Activated CD8-positive, alpha-beta memory T cell treated with anti-CD3 and anti-CD28 coated beads for 48 hours (primary cell): ENCODE data around the gene RDH5.

ENCODE experiments used
- DNase-seq, 3 experiments: peaks; one replicate each; pipeline ENCODE4 v3.0.0-alpha.2; 2020; ENCODE audit warnings: low read depth in 2 of 3, low spot score in 2 of 3

RDH5 gene

DNA sequence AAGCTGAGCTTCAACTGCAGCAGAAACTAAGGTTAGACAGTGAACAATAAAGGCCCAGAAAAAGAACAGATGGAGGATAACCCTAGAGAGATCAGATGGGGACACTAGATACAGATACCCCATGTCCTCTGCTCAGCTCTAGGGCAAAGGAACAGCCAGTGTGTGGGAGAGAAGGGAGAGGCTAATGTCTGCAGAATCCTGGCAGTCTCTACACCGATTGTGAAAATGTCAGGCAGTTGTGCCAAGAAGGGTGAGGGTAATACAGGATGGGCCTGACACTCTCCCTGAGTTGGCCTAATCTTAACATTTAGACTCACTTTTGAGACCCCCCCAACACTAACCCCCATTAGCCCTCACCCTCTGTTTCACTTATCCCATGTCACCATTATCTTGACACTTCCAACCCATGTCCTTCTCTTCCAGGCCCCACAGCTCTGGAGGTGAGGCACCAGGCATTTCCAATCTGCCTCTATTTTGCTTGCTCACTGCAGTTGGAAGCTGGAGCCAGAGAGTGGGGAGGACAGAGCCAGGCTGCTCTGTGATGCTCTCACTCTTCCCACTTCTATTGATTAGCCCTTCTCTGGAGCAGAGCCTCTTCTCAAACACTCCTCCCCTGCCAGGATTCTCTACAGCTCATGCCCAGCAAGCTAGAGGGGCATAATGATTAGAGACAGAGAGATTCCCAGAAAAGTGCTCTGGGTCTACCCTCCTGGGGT is 7.3 kb upstream of the RDH5 start:
- no peak for DNase-seq

- no peak for DNase-seq
These were observed 6.5 kb upstream of the RDH5 start for GRCh38 chr12:55713721-55714120.

- DNase-seq = no peak
These were observed 4.9 kb upstream of the RDH5 start for GRCh38 chr12:55715169-55715764.

DNA sequence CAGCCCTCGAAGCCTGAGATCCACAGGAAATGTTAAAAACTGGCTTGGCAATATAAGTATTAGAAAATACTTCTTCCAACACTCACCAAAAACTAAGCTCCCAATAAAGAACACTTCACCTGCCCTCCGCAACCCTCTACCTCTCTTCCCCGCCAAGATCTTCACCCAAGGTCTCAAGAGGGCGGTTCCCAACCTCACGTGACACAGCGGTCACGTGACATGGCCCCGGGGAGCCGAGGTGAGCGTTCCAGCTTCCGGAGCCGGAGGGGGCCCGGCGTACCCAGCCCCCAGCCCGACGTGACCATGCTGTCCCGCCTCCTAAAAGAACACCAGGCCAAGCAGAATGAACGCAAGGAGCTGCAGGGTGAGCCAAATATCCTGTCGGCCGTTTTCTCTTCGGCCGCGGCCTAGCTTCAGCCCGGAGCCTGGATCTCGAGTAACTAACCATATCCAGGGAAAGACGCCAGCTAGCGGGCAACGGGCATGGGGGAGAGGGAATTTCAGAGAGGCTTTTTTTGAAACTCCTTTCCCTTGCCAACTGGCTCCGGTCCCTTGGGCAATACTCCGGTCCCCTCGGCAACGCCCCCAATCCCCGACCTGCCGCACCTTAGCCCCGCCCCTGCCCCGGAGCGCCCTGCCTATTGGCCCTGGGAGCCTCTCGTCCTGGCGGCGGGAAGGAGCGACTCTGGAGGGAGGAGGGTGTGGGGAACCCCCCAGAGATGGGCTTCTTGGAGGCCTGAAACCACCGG is 4.2 kb upstream of the RDH5 start, which contains the start of gene BLOC1S1:
Gene BLOC1S1 (plus strand): TSS at position 214 of the 749 bp plus-strand sequence. CDS start 6 bp downstream, at position 220.
- peak; percentile 86 to 95 (median 95) for DNase-seq

DNA sequence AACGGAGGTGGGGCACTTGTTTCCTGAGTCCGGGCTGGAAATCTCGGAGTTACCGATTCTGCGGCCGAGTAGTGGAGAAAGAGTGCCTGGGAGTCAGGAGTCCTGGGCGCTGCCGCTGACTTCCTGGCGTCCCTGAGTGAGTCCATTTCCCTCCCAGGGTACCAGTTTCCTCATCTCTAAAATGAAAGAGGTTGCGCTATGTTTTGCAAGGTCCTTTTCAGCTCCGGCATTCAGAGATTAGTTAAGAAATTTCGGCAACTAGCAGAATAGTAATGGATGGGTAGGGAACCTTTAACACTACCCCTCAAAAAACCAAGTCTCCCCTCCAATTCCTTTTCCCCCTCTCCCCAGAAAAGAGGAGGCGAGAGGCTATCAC is 3.6 kb upstream of the RDH5 start:
- no peak for DNase-seq

- no peak for DNase-seq
These were observed 2.9 kb upstream of the RDH5 start for GRCh38 chr12:55717011-55718007.

DNA sequence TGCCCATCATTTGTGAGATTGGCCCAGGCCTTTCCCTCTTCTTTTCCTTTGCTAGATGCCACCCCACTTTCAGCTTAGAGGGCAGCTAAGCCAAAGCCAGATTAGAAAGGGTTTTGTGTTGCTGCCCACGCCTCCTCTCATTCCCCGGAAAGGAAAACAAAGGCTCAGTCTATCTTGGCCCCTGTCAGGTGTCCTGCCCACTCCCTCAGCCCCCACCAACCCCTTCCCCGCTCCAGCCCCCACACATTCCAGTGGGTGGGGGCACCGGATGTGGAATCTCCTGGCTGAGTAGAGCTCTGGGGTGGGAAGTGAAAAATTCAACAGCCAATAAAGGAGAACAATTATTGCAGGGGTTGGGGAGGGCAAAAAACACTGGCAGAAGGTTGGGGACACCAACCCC is 2.2 kb upstream of the RDH5 start:
- DNase-seq = no peak

DNA sequence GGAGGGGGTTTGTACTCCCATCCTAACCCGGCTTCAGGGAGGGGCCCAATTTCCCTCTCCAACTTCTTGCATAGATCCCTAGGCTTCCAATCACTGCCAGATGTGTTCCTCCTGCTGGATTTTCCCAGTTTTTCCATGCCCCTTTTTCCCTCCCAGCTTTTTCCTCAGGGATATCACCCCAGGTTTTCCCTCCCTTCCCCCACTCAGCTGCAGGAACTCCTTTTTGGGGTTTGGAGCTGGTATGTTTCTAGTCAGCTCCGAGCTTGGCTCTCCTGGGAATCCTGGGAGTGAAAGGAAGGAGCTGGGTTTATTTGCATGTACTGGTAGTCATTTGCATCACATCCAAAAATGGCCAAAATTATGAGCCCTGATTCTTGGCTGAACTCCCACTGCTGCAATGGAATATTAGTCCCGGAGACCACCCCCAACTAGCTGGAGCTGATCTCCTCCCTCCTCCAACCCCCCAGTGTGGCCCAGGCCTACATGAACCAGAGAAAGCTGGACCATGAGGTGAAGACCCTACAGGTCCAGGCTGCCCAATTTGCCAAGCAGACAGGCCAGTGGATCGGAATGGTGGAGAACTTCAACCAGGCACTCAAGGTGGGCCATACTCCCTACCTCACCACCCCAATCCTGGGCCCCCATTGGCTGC is 1.4 kb upstream of the RDH5 start:
- no peak for DNase-seq

GRCh38 chr12:55719371-55719770 is 822 bp upstream of the RDH5 start:
- DNase-seq = no peak

DNA sequence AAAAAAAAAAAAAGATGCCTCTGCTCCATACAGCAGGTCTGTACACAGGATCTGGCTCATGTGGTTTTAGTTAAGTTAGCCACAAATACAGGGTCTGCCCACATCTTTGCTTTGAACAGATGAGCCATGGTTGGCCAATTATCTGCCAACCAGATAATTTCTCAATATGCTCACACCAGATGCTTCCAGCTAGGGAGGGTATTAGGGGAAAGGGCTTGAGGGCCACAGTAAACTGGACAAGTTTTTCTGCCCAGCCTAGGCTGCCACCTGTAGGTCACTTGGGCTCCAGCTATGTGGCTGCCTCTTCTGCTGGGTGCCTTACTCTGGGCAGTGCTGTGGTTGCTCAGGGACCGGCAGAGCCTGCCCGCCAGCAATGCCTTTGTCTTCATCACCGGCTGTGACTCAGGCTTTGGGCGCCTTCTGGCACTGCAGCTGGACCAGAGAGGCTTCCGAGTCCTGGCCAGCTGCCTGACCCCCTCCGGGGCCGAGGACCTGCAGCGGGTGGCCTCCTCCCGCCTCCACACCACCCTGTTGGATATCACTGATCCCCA is 776 bp downstream of the RDH5 start:
- no peak for DNase-seq

- no peak for DNase-seq
These were observed 1.5 kb downstream of the RDH5 start for GRCh38 chr12:55721601-55722213.

GRCh38 chr12:55722948-55723347 is 2.8 kb downstream of the RDH5 start:
- DNase-seq = no peak

- no peak for DNase-seq
These were observed 3.5 kb downstream of the RDH5 start for GRCh38 chr12:55723516-55724225.

DNA sequence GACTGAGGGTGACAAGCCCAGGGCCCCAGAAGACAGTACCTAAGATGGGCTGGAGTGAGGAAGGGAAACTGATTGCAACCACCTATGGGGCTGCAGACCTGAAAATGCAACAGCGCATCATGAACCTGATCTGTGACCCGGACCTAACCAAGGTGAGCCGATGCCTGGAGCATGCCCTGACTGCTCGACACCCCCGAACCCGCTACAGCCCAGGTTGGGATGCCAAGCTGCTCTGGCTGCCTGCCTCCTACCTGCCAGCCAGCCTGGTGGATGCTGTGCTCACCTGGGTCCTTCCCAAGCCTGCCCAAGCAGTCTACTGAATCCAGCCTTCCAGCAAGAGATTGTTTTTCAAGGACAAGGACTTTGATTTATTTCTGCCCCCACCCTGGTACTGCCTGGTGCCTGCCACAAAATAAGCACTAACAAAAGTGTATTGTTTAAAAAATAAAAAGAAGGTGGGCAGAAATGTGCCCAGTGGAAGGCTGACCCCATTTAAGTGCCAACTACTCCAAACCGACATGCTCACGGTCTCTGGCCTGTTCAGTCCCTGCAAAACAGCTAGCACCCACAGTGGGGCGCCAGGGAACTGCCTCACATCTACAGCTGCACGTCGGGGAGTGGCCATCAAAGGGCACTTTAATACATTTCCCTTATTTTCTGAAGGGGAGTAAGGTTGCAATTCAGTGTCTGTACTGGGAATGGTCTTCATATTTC is 4.2 kb downstream of the RDH5 start:
- no peak for DNase-seq

DNA sequence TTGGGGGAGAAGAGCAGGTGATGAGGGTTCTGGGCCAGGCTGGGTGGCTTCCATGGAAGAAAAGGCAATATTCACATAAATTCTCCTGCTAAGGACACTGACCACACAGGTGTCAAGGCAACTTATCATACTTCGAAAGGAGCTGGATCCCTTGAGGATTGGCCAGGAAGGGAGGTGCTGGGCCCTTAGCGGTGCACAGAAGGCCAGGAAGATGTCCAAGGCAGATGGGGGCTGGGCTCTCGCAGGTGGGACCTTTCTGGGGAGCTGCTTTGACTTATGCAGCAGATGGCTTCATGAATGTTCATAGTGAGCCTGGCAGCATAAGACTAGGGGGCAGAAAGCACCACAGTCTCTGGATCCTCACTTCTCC is 4.7 kb downstream of the RDH5 start:
- no peak for DNase-seq

DNA sequence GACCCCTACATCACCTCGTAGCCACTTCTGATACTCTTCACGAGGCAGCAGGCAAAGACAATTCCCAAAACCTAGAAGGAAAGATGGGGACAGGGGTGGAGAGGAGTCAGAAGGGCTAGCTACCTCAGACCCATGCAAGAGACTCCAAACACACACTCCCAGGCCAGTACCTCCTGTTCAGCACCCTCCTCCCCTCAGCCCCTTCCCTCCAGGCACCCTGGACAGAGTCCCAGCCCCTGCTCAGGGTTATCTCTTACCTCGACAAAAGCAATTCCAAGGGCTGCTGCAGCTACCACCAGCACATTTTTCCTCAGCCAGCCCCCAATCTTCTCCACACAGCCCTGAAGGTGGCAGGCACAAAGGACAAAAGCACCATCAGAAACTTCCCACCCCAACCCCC is 5.4 kb downstream of the RDH5 start:
- DNase-seq = no peak

- no peak for DNase-seq
These were observed 6.8 kb downstream of the RDH5 start for GRCh38 chr12:55726971-55727370.

DNA sequence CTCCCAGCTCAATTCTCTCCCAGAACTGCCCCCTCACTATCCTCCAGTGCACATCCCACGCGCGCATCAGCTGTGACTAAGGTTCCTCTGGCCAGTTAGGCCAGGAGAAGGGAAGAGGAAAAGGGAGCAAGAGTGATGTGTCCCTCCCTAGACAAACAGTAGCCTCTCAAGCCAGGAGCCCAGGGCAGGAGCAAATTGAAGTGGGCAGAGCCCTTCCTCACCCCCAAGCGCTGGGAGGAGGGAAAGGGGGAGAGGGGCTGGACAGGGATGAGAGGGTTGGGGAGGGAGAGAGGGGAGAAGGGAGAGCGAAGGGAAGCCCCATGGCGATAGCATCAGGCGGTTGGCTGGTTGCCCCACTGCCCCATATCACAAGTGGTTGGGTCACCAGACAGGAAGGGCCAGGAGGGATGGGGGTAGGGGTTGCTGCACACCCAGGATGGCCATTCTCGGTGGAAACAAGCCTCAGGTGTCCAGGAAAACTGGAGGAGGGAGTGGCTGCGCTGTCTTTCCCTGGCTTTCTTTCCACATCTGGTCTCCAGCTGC is 7.5 kb downstream of the RDH5 start:
- DNase-seq = no peak
